ENCODE data around the gene PKP3. TPM values are rescaled to one million over a fixed set of nuclear protein-coding genes. Genes with fewer than 3 reads are reported as not detected.

The PKP3 gene
- total and polyA plus RNA-seq, 9 of the 15 experiments (the other 6 are each of a cell fraction or from before 2014, with no cell fraction given), result 0.11 to 110 (median 30.7) TPM

DNA sequence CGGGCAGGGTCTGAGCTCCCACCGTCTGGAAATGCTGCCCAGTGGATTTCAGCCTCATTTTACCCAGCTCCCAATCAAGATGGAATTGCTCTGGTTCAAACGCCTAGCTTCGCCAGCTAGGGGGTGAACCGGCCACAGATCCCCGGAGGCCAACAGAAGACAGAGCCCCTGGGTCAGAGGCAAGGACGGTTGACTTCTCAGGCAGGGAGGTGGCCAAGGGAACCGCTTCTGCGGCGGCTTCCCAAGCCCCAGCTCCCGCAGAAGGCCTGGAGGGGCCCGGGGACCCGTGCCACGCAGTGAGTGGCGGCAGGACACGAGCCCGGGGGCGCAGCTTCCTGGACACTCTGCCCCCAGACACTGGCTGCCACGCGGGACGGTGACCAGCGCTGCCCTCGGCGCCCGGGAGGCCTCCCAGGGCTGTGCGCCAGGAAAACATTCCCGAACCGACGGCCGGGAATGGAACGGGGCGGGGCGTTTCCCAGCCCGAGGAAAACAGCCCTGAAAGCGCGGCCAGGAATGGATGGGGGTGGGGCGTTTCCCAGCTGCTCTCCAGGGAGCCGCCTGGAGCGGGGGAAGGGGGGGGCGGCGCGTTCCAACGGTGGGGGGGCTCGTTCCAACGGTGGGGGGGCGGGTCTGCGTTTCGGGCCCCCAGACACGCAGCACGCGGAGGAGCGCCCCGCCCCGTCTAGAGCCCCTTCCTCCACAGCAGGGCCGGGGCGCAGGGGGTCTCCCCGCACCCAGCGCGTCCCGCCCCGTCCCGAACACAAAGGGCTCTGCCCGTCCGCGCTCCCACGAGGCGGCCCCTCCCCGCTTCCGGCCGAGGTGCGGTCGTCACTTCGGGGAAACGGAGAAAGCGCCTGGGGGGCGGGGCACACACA, 38.2 kb upstream of the PKP3 start (continued):
- no peak for TF ChIP-seq SMC3 (conservative IDR thresholded peaks at IDR 0.05; ENCODE audit: insufficient read depth, low read depth, low read length)
- TF ChIP-seq, protein P1, sequence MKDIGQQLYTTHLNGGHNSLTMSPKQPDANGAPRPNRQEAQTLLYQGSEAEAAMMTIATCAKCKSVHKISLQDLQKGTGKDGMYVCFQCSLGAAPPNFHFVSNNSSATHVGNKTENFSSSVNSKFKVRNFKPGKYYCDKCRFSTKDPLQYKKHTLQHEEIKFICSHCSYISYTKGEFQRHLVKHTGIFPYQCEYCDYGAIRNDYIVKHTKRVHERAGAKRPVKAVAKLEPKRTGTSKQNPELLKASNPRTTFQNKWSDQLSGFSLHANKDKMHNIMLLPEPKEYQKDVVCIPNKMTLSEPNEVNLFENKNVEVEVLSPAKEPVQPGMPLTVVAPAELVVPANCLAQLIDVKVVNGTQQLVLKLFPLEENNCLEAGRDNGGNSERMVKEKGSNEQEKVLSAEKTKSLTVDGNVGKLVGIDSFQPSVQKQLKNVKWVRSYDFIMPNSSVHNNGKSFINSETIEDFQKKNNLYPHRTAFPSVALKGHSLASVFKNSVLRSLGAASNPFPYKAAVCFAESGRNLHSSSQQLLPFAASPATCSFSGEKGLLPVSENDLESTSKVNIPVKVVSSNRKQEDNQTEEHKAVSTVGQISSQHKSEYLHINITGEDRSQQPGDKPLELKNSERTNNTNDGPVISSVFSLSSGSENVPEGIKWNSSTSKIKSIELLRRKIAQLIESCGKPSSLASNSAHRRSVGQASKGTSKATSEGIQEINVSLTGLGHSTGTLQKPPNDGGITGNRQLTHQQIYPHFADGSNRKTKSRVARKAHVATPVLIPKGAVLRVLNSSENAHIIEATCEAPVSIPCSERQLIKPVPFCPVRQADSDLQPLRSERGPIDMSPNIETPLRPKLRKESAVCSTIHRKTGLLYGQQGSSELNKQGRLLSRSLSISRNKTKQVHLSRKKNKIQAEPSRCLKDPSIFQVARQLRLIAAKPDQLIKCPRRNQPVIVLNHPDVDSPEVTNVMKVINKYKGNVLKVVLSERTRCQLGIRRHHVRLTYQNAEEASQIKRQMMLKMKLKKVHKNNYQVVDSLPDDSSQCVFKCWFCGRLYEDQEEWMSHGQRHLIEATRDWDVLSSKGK (CRISPR knock-in tag; IDR thresholded peaks at IDR 0.05), result no peak
- TF ChIP-seq ZNF696 (CRISPR knock-in tag; conservative IDR thresholded peaks at IDR 0.05), result no peak
- TF ChIP-seq ILK (tag; IDR thresholded peaks at IDR 0.05; ENCODE audit: borderline replicate concordance, low read depth), result no peak
- no peak for TF ChIP-seq ZNF780A (CRISPR knock-in tag; IDR thresholded peaks at IDR 0.05)
- no peak; the same call in 1 of the 2 replicates for TF ChIP-seq KDM2B (CRISPR knock-in tag; IDR thresholded peaks at IDR 0.05)
- TF ChIP-seq, protein P2, sequence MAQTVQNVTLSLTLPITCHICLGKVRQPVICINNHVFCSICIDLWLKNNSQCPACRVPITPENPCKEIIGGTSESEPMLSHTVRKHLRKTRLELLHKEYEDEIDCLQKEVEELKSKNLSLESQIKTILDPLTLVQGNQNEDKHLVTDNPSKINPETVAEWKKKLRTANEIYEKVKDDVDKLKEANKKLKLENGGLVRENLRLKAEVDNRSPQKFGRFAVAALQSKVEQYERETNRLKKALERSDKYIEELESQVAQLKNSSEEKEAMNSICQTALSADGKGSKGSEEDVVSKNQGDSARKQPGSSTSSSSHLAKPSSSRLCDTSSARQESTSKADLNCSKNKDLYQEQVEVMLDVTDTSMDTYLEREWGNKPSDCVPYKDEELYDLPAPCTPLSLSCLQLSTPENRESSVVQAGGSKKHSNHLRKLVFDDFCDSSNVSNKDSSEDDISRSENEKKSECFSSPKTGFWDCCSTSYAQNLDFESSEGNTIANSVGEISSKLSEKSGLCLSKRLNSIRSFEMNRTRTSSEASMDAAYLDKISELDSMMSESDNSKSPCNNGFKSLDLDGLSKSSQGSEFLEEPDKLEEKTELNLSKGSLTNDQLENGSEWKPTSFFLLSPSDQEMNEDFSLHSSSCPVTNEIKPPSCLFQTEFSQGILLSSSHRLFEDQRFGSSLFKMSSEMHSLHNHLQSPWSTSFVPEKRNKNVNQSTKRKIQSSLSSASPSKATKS (CRISPR knock-in tag; IDR thresholded peaks at IDR 0.05), result no peak
- TF ChIP-seq ESRRB (CRISPR knock-in tag; IDR thresholded peaks at IDR 0.05; ENCODE audit: borderline replicate concordance), result no peak
- TF ChIP-seq POLR2AphosphoS5 (IDR thresholded peaks at IDR 0.05; ENCODE audit: control insufficient read depth, insufficient read depth, low read depth, low read length), result peak; percentile 8; the same call in 1 of the 2 replicates
- TF ChIP-seq ESRRA (IDR thresholded peaks at IDR 0.05; ENCODE audit: borderline replicate concordance, low read depth), result no peak
- no peak for TF ChIP-seq CREB3L1 (IDR thresholded peaks at IDR 0.05; ENCODE audit: borderline replicate concordance, low read depth)
- peak; percentile 49; the same call in 1 of the 2 replicates for TF ChIP-seq ZNF324 (CRISPR knock-in tag; IDR thresholded peaks at IDR 0.05)
- TF ChIP-seq TSHZ1 (CRISPR knock-in tag; IDR thresholded peaks at IDR 0.05), result peak; percentile 83; the same call in 1 of the 2 replicates
- TF ChIP-seq ZNF431 (CRISPR knock-in tag; IDR thresholded peaks at IDR 0.05), result no peak
- no peak for TF ChIP-seq STAT5B (CRISPR knock-in tag; IDR thresholded peaks at IDR 0.05)

Data from K562 (cell line).